Measurements from ENCODE around the gene RTN4IP1.
"Not testable (repeated sequence)": the region's sequence is repeated elsewhere in the genome, so short reads cannot be mapped to it uniquely, and the experiment has no call there.

RTN4IP1 gene

GRCh38 chr6:106627760-106628159, 1.5 kb downstream of the RTN4IP1 start:
- not testable (repeated sequence) for DNase-seq (ENCODE audit: low read depth)

- DNase-seq (ENCODE audit: low read depth): no peak
Measured at GRCh38 chr6:106626485-106626884, 2.8 kb downstream of the RTN4IP1 start.

GRCh38 chr6:106623039-106623438, 6.3 kb downstream of the RTN4IP1 start:
- no peak for DNase-seq (ENCODE audit: low read depth)

GRCh38 chr6:106622412-106622811, 6.9 kb downstream of the RTN4IP1 start:
- DNase-seq (ENCODE audit: low read depth): no peak

- peak; percentile 31 for DNase-seq (ENCODE audit: low read depth)
Measured at GRCh38 chr6:106620931-106621672, 8.2 kb downstream of the RTN4IP1 start.

GRCh38 chr6:106619223-106619622, 10.1 kb downstream of the RTN4IP1 start:
- no peak for DNase-seq (ENCODE audit: low read depth)

- no peak for DNase-seq (ENCODE audit: low read depth)
Measured at GRCh38 chr6:106618324-106618723, 11.0 kb downstream of the RTN4IP1 start.

- DNase-seq (ENCODE audit: low read depth): no peak
Measured at GRCh38 chr6:106617857-106618256, 11.4 kb downstream of the RTN4IP1 start.

GRCh38 chr6:106617302-106617701, 12.0 kb downstream of the RTN4IP1 start:
- DNase-seq (ENCODE audit: low read depth): no peak

GRCh38 chr6:106614592-106615257, 14.6 kb downstream of the RTN4IP1 start:
- DNase-seq (ENCODE audit: low read depth): no peak

GRCh38 chr6:106614166-106614565, 15.1 kb downstream of the RTN4IP1 start:
- no peak for DNase-seq (ENCODE audit: low read depth)

GRCh38 chr6:106613590-106613989, 15.7 kb downstream of the RTN4IP1 start:
- no peak for DNase-seq (ENCODE audit: low read depth)

- no peak for DNase-seq (ENCODE audit: low read depth)
Measured at GRCh38 chr6:106612671-106613416, 16.5 kb downstream of the RTN4IP1 start.

GRCh38 chr6:106611030-106611429, 18.3 kb downstream of the RTN4IP1 start:
- no peak for DNase-seq (ENCODE audit: low read depth)

- no peak for DNase-seq (ENCODE audit: low read depth)
Measured at GRCh38 chr6:106609699-106610098, 19.6 kb downstream of the RTN4IP1 start.

GRCh38 chr6:106608080-106608668, 21.1 kb downstream of the RTN4IP1 start:
- peak; percentile 59 for DNase-seq (ENCODE audit: low read depth)

- no peak for DNase-seq (ENCODE audit: low read depth)
Measured at GRCh38 chr6:106600329-106600728, 29.0 kb downstream of the RTN4IP1 start.

- no peak for DNase-seq (ENCODE audit: low read depth)
Measured at GRCh38 chr6:106599440-106599839, 29.9 kb downstream of the RTN4IP1 start.

GRCh38 chr6:106591111-106591825, 38.0 kb downstream of the RTN4IP1 start:
- peak; percentile 90 for DNase-seq (ENCODE audit: low read depth)

GRCh38 chr6:106588937-106589336, 40.4 kb downstream of the RTN4IP1 start:
- not testable (repeated sequence) for DNase-seq (ENCODE audit: low read depth)

GRCh38 chr6:106586815-106587415, 42.4 kb downstream of the RTN4IP1 start:
- no peak for DNase-seq (ENCODE audit: low read depth)

Measured in fibroblast of gingiva (primary cell).